CD4-positive, alpha-beta T cell treated with Interleukin-4 for 4 hours (primary cell): ENCODE results near the gene PPP2R2B.
A peak's percentile ranks its signal among the peaks of the same experiment; 100 is the strongest.

ENCODE experiments used
- DNase-seq: peaks from one replicate; pipeline ENCODE4 v3.0.0-alpha.2; 2020

Gene PPP2R2B

GRCh38 chr5:146821732-146822131 lies 56.8 kb downstream of the PPP2R2B start:
- no peak for DNase-seq

GRCh38 chr5:146820987-146821386 lies 57.6 kb downstream of the PPP2R2B start:
- DNase-seq = no peak

- DNase-seq = no peak
Measured at GRCh38 chr5:146818822-146819221, 59.7 kb downstream of the PPP2R2B start.

DNA sequence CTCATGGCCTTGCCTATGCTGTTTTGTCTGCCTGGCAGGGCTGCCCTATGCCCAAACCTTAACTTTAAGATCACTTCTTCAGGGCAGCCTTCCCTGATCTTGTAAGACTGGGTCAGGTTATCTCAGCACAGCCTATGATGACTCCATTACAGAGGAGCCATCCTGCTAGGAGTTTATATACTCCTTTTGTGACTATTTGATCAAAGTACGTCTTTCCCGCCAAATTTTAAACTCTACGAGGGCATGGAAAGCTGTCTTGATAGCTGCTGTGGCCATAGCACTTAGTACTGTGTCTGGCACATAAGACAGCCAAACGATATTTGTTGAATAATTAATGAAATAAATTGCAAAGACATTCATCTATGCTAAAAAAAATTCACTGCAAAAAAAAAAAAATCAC lies 60.6 kb downstream of the PPP2R2B start:
- DNase-seq = no peak

GRCh38 chr5:146816775-146817387 lies 61.7 kb downstream of the PPP2R2B start:
- no peak for DNase-seq

- no peak for DNase-seq
Measured at GRCh38 chr5:146815411-146815810, 63.1 kb downstream of the PPP2R2B start.

DNA sequence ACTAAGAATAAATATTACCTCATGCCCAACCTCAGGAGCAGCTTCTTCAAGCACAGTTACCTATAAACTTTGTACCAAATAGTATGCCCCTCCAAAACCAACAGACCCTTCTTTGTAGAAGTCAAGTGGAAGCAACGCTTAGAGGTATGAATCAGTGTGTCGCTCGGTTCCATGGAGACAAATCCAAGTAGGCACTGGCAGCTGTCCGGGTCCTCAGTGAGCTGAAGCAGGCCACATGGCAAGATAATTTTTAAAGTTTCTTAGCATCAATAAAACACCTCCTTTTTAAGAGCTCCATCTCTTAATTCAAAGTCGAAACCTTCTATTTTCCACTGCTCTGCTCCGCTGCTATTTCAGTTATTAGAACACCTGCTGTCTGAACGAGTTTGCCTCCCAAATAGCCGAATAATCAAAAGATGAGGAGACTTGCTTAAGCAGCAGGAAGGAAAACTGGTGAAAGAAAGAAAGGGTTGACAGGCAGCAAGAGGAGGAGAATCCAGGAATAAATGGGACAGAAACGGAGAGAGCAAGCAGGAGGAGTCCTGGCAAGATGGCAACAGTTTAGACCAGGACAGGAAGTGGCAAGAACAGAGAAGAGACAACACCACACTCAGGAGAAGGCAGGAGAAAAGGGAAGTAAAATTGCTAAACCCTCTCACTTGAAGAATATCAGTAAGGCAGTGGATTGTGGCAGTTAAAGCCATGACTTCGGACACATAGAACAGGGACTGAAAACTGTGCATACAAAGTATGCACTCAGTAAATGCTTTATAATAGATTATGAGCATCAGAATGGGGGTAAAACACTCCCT lies 65.0 kb downstream of the PPP2R2B start:
- DNase-seq = no peak

GRCh38 chr5:146805081-146805480 lies 73.5 kb downstream of the PPP2R2B start:
- DNase-seq = no peak

DNA sequence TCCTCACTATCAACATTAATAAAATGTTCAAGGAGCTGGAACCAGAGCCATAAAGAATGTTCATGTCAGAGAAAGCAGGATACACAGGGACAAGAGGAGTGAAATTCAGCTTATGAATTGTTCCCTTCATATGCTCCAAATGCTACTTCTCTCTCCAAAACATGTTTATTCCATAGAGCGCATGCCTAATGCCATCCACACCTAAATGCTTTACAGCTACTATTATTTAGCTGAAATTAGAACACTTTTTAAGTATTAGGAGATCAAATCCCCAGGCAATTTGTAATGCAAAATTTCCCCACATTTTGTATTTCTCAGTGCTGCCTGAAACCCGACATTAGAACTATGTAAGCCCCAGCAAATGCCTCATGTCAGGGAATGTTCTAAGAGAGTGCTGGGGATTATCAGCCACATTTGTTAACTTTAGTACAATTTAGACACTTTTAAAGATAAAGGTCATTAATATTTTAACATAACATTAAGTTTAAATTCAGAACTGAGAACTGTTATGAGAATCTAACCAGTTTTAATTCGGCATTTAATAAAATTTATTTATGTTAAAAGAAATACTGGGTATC lies 75.5 kb downstream of the PPP2R2B start:
- no peak for DNase-seq

- DNase-seq = no peak
Measured at GRCh38 chr5:146799671-146800070, 78.9 kb downstream of the PPP2R2B start.

DNA sequence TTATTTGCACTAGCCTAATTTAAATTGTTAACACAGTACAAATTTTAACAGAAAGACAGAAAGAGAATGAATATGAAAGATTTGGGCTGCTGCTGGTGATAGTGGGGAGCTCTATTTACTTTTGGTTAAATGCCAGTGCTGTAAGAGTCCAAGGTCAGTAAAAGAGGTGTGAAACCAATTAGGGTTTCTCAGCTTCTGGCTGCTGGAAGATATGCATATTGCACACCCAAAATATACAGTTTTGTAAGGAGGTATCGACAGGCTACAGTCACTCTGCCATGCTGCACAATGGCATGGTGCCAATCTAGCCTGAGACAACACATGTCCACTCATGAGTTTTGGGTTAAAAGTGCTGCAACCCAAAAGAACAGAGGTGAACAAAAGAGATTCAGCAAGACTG lies 79.3 kb downstream of the PPP2R2B start:
- DNase-seq = peak; percentile 4

GRCh38 chr5:146797658-146798057 lies 80.9 kb downstream of the PPP2R2B start:
- DNase-seq = no peak

GRCh38 chr5:146796911-146797310 lies 81.6 kb downstream of the PPP2R2B start:
- no peak for DNase-seq

- no peak for DNase-seq
Measured at GRCh38 chr5:146796144-146796543, 82.4 kb downstream of the PPP2R2B start.

- DNase-seq = peak; percentile 17
Measured at GRCh38 chr5:146794326-146795029, 84.1 kb downstream of the PPP2R2B start.

DNA sequence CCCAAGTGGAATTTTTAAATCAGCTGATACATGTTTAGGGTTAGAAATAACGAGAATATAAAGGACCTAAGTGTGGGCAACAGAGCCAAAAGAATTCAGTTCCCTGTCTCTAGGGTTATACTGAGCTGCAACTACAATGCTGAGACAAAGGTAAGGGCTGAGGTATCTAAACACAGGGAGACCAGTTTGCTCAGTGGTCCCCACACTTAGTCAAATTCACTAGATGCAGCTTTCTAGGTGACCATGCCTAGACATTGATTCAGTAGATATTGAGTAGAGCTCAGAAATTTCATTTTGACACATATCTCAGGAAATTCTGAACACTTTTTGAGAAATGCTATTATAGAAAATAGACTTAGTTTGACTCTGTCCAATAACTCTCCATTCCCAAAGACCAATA lies 84.8 kb downstream of the PPP2R2B start:
- no peak for DNase-seq

- no peak for DNase-seq
Measured at GRCh38 chr5:146791471-146791870, 87.1 kb downstream of the PPP2R2B start.

GRCh38 chr5:146789712-146790653 lies 88.6 kb downstream of the PPP2R2B start:
- DNase-seq = no peak

DNA sequence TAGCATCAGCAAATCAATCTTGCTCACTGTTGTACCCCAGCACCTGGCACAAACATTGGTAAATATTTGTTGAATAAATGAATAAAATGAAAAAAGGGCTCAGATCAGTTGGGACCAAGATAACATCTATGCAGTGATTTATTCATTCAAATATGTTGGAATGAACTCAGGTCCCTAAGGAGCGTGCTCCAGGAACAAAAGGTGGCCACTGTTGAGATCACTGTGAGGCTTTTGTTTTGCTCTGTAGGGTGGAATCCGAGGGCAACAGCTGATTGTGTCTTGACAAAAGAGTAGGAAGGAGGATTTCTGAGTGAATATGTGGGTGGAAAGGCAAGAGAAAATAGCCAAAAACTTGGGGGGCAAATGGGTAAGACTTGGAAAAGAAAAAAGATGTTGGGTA lies 89.7 kb downstream of the PPP2R2B start:
- DNase-seq = no peak

DNA sequence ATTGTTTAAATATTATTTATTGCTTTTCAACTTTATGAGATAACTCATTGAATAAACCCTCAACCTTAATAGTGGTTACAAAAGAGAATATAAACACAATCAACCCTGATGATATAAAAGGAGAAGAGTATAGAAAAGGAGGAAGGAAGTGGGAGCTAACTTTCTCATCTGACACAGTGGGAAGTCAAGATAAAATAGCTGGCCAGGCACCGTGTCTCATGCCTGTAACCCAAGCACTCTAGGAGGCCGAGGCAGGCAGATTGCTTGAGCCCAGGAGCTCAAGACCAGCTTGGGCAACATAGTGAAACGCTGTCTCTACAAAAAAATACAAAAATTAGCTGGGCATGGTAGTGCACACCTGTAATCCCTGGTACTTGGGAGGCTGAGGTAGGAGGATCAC lies 93.5 kb downstream of the PPP2R2B start:
- no peak for DNase-seq

DNA sequence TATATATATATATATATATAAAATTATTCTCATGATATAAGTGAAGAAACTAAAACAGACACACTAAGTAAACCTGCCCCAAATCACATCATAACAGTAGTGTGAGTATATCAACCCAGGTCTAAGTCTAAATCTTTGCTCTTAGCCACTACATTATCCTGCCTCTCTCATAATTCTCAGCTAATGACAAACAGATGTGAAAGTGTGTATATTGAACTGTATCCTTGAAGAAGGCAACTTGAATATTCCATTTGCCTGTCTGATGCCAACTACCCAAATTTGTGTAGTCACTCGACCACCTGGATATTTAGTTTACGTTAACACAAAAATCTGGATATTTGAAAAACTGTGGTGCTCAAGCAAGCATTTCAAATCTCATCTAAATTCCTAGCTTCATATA lies 97.4 kb downstream of the PPP2R2B start:
- DNase-seq = no peak

DNA sequence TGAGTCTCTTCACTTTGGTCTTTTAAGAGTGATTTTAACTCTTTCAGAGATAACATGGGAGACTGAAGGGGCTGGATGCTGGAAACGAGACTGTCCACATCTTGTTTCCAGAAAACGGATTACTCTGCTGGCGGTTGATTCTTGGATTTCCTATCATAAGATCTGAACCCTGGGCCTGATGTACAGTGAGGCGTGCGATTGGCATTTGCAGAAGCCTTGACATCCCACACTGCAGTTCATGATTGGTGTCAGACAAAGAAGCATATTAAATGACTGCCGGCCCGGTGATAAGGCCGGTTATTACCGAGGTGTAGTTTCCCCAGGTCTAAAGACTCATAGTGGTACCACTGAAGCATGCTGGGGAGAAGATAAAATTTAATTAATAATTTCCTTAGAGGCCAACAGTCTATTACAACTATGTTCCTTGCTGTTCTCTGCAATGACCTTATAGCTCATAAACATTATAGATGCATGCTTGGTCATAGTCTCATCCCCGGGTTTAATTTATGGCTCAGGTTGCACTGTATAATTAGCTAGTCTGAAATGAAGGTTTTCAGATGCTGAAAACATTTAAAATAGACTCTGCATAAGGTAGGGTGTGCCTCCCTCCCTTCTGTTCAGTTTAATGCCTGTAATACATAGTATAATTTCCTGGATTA lies 99.2 kb downstream of the PPP2R2B start:
- no peak for DNase-seq
